GM12872 (cell line): ENCODE data around the gene RPS27.

Experiments
- CTCF ChIP-seq: IDR thresholded peaks from 3 replicates; pipeline ENCODE4 v1.5.1; 2011; ENCODE audit warnings: low read depth, mild to moderate bottlenecking, low read length, moderate library complexity; ENCODE audit not compliant: insufficient read depth

RPS27 gene

DNA sequence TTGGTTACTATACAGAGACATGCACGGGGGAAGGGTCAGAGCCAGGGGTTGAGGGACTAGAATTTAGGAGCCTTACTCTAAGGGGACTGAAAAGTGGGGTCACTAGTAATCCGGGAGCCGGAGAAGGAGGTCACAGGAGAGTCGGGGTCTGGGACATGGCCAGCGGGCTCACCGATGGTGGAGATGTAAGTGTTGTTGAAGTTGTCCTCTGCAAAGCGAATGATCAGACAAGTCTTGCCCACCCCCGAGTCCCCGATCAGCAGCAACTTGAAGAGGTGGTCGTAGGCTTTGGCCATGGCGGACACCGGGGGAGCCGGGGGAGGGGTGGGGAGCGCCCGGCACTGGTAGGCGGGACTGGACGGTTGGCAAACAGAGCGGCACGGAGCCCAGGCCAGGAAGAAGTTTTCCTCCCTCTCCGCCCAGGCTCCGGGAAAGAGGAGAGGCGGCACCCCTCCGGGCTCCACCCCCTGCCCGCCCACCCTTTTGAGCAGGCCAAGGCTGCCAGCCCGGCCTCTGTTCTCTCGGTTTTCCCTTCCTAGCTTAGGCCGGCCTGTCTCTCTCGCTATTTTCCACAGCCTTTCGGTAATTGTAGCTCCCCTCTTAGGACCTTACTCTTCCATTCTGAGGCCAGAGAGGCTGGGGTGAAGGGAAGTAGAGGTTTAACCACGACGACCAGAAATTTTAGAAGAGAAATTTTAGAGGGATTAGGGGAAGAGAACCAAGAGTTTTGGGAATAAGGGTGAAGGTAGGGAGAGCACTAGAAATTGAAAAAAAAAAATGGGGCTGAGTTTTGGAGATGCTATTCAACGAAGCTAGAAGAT, 4.4 kb upstream of the RPS27 start, which contains the start of gene RAB13:
Gene RAB13 (minus strand): TSS at position 399 of the 821 bp plus-strand sequence. CDS start 103 bp downstream, at position 296.
- no peak for TF ChIP-seq CTCF

DNA sequence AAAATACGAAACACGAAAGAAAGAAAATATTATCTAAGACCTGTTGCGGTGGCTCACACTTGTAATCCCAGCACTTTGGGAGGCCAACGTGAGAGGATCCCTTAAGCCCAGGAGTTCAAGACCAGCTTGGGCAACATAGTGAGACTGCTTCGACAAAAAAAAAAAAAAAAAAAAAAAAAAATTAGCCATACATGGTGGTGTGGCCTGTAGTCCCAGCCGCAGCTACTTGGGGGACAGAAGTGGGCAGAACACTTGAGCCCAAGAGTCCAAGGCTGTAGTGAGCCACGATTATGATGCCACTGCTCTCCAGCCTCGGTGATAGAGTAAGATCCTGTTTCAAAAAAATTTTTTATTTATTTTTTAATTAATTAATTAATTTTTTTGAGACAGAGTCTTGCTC, 2.9 kb upstream of the RPS27 start:
- no peak for TF ChIP-seq CTCF

DNA sequence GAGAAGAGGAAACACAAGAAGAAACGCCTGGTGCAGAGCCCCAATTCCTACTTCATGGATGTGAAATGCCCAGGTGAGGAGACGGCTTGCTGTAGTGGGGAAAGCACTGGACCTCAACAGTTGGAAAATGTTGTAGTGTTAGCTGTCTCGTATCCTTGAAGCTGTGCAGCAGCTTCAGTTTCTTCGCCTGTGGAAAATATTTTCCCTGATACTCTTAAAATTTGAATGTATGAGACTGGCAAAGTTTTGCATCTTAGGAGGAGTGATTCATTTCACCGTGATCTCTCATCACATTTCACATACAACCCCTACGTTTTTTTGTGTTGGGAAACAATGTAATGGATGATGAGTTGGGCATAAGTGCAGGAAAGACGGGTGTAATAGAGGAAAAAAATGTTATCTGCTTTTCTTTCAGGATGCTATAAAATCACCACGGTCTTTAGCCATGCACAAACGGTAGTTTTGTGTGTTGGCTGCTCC, 629 bp downstream of the RPS27 start:
- no peak for TF ChIP-seq CTCF

DNA sequence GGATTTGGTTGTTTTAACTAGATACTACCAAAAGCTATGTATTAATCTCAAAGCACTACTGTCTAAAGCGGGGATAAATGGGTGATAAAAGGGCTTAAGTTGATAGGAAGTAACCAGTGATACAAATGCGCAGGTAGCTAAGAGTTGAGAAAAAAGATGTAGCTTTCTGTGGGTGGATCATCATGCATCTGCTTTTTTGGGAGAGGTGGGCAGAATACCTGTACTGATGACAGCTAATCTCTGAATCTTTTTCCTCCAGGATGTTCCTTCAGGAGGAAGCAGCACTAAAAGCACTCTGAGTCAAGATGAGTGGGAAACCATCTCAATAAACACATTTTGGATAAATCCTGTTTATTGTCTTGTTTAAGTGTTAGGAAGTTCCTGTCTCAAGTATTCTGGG, 1.2 kb downstream of the RPS27 start:
- no peak for TF ChIP-seq CTCF

GRCh38 chr1:153995202-153995601, 4.6 kb downstream of the RPS27 start:
- no peak for TF ChIP-seq CTCF

GRCh38 chr1:153995640-153996039, 5.1 kb downstream of the RPS27 start:
- TF ChIP-seq CTCF, result no peak

GRCh38 chr1:154000420-154000819, 9.9 kb downstream of the RPS27 start:
- no peak for TF ChIP-seq CTCF
